GM19351 (cell line): Measurements from ENCODE around the gene AMER3.
"Not testable (repeated sequence)": the region's sequence is repeated elsewhere in the genome, so short reads cannot be mapped to it uniquely, and the experiment has no call there.

ENCODE experiments used
- ATAC-seq: cut with Tn5 transposase; IDR thresholded peaks from one replicate; pipeline ENCODE4 v1.9.1; 2021; ENCODE audit warnings: mild to moderate bottlenecking, moderate library complexity; ENCODE audit not compliant: unreplicated experiment

Gene AMER3, protein sequence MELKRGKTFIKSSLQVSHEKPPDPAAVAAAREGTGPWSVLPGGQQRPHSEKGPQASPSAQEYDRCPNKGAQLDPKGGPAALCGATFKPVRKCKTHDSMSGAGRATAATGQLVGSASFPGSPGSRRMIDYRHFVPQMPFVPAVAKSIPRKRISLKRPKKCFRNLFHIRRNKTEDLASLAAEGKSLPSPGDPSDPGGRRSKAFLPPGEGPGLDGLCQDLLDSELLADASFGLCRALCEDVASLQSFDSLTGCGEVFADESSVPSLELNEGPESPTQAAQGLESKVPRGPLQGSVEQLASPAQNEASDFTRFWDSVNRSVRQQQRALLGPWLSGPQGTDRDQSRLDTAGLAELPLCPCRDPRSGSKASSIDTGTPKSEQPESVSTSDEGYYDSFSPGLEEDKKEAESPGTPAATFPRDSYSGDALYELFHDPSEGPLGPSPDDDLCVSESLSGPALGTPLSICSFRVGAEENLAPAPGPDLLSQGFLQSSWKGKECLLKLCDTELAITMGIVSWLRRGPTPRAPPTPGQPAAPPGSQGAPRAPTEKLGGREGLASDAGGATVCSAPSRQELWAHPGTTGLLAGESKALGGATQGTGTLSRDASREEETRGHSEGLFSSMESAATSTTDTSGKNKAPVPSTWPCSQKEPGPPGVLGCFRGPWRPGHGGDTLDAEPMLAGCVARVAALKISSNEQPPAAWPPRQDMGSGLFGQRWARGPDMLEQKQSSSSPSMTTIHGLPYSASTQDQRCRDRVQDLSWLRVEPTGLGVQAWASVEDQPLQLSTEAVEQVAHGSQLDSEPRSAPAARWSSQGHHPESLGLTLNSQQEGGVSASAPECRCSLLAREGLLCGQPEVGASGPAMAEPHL

DNA sequence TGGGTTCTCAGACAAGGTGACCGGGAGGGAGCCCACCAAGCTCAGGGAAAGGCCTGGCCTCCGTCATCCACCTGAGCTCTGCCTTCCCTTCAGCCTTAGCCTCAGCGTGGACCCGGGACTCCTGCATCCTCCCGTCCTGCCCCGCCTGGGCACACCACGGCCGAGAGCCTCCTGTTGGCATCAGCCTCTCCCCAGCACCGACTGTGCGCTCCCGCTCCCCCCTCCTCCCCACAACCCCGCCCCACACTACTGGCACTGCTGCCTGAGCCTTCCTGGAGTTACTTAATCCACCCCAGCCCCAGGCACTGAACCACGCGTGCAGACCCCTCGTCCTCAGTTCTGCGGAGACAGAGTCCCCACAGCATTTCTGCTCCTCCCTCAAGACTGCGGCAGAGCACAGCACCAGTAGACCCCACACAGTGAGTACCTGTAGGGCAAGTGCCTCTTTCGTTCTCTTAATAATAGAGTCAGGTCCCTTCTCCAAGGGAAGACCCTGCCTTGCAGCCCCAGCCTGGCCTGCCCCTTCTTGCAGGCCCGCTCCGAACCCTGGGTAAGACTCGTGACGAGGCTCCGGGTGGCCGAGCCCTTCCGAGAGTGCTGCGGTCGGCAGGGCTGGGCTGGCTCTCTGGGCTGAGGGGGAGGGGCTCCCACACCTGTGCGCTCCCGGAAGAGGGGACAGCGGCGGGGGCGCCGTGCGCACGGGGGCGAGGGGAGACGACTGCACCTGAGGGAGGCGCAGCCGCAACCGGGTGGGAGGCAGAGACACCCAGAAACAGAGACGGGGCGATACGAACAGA lies at the start of gene AMER3:
Gene AMER3 (plus strand): TSS at position 285 of the 797 bp plus-strand sequence. CDS start 6,533 bp downstream, outside the sequence.
- peak; percentile 47 for ATAC-seq

DNA sequence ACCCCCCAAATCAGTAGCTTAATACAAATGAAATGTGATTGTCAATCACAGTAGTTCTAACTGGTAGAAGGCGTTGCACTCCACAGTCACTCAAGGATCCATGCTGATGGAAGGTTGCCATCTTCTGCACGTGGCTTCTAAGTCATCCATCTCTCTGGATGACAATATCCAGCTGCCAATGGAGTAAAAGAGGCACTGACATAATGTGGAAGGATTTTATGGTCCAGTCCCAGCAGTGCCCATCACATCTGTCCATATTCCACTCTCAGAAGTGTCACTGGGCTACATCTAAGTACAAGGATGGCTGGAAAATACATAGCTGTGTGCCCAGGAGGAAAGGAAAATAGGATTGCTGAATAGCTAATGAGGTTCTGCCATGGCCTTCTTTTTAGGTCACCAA lies 40.5 kb upstream of the AMER3 start:
- ATAC-seq, result not testable (repeated sequence)

DNA sequence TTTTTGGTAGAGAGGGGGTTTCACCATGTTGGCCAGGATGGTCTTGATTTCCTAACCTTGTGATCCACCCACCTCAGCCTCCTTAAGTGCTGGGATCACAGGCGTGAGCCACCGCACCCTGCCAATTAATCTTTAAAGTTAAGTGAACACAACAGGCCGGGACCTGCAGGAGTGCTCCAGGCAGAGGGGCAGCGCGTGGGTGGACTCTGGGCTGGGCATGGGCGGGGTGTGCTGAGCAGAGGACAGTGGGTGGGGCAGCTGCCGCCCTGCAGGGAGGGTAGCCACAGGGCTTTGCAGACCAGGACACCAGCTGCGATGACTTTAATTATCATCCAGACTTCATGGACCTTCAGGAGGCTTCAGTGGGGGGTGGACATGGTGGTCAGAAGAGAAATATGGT lies 35.3 kb upstream of the AMER3 start:
- ATAC-seq, result no peak

DNA sequence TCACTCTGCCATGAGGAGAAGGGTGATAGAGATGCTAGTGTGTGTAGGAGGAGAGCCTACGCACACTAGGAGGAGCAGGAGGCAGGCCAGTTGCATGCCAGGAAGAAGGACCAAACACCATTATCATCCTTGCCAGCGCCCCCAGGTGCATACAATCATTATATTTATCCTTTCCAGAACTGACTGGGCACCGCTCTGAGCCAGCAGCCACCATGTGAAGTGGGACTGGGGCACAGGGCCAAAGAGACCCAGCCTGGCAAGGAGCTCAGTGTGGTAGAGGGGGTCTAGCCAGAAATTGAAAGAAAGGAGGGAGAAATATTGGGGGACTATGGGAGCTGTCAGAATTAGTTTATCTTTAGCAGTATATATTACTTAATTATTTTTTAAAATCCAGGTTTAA lies 34.8 kb upstream of the AMER3 start:
- no peak for ATAC-seq

DNA sequence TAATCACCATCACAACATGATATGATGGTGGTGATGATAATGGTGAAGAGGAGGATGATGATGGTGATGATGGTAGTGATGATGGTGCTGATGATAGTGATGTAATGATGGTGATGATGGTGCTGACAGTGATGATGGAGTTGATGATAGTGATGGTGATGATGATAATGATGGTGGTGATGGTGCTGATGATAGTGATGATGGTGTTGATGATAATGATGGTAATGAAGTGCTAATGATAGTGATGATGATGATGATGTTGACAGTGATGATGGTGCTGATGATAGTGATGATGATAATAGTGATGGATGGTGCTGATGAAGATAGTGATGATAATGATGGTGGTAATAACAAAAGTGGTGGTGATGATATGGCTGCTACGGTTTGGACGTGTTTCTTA lies 30.9 kb upstream of the AMER3 start:
- no peak for ATAC-seq

DNA sequence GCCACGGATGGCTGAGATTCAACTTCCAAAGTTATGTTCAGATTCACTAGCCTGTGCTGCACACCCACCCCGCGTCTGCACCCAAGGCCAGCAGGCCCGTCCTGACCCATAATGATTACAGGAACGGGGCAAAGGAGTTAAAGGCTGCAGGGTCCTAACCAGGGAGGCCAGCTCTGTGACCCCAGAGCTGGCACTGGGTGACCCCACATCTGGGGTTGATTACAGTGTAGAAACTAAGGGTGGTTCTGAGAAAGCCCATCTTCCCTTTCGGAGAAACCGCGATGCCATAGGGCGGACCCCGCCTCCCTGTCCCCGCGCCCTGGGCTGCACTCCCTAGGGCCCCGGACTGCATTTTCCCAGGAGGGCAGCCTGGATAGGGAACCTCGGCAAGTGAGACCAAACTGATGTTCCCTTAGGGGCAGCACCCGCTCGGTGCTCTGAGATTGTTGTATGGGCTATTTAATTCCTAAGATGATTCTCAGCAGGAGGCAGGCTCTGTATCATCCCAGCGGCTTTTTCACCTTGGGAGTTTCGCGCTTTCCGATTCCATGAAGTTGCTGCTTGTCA lies 28.6 kb upstream of the AMER3 start:
- no peak for ATAC-seq

DNA sequence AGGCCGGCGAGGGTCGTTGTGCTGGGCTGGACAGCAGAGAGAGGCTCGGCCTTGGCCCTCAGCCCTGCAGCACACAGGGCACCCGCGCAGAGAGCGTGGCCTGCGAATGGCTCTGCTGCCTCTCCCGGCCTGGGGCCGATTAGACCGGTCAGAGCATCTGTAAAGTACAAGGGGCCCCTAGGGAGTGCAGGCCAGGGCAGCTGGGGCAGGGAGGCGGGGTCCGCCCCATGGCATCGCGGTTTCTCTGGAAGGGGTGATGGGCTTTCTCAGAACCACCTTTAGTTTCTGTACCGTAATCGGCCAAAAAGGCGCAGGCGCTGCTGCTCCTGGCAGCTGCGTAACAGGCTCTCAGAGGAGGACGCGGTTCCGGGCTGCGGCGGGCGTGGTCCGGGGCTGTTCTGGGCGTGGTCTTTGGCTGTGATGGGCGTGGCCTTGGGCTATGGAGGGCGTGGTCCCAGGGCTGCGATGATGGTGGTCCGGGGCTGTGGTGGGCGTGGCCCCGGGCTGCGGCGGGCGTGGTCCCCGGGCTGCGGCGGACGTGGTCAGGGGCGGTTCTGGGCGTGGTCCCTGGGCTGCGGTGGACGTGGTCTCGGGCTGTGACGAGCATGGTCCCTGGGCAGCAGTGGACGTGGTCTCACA lies 27.9 kb upstream of the AMER3 start:
- peak; percentile 94 for ATAC-seq

DNA sequence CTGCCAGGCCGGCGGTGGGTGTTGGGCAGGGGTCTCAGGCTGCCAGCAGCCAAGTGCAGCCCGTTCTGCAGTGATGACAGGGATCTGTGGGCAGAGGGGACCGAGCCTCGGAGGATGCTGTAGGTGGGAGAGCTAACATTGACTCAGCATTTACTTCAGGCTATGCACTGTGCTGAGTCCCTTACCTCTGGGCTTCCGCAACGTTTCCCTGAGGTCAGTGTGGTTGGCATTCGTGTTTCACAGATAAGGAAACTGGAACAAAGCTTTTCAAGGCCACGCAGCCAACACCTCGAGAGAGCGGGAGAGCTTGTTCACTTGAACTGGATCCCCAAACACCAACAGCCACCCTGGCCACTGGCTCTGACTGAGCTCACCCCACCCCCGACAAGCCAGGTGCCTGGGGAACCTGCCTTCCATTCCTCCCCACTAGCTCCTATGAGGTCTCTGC lies 27.3 kb upstream of the AMER3 start:
- ATAC-seq, result peak; percentile 29

DNA sequence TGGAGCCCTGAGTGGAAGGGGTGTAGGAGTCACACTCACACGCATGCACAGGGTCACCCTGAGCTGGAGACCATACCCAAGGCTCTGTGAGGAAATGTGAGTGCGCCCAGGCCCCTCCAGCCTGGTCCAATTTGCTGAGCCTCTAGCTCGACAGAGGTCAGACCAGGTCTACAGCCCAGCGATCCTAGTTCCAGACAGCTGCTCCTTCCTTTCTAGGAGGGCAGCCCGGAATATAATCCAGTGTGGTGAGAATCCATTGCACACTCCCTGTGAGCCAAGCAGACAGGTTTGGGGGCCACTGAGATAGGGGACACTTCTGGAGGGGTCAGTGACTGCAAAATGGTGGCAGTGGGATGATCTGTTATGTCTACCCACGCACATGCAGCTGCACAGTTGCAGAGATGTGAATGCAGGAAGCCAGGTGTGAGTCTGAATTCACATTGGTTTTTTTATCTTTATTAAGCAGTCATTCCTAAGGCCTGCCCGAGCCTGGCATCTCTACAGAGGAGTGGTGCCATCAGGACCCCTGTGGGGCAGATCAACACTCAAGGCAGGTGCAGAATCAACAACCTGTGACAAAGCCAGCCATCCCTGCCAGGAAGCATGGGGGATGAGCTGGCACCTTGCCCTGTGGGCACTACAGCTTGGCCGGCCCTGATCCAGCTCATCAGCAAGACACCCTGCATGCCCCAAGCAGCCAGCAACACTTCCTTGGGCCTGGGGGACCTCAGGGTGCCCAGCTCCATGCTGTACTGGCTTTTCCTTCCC lies 26.6 kb upstream of the AMER3 start, which contains the start of gene GPR148:
Gene GPR148 (plus strand): TSS at position 522 of the 768 bp plus-strand sequence. CDS start 82 bp downstream, at position 604.
- ATAC-seq, result no peak

DNA sequence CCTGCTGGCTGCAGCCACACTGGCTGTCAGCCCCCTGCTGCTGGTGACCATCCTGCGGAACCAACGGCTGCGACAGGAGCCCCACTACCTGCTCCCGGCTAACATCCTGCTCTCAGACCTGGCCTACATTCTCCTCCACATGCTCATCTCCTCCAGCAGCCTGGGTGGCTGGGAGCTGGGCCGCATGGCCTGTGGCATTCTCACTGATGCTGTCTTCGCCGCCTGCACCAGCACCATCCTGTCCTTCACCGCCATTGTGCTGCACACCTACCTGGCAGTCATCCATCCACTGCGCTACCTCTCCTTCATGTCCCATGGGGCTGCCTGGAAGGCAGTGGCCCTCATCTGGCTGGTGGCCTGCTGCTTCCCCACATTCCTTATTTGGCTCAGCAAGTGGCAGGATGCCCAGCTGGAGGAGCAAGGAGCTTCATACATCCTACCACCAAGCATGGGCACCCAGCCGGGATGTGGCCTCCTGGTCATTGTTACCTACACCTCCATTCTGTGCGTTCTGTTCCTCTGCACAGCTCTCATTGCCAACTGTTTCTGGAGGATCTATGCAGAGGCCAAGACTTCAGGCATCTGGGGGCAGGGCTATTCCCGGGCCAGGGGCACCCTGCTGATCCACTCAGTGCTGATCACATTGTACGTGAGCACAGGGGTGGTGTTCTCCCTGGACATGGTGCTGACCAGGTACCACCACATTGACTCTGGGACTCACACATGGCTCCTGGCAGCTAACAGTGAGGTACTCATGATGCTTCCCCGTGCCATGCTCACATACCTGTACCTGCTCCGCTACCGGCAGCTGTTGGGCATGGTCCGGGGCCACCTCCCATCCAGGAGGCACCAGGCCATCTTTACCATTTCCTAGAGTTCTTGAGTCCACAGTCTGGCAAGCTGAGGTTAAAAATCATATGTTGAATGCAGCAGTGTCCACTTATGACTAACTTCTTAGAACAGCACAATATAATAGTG lies 25.7 kb upstream of the AMER3 start:
- no peak for ATAC-seq

DNA sequence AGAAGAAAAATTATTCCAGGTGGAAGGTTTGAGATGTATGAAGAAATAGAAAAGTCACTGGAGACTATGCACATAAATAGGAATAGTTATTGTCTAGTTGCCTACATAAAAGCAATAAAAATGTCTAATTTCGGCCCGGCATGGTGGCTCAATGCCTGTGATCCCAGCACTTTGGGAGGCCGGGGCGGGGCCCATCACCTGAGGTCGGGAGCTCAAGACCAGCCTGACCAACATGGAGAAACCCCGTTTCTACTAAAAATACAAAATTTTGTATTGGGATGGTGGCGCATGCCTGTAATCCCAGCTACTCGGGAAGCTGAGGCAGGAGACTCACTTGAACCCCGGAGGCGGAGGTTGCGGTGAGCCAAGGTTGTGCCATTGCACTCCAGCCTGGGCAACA lies 23.1 kb upstream of the AMER3 start:
- ATAC-seq, result not testable (repeated sequence)

DNA sequence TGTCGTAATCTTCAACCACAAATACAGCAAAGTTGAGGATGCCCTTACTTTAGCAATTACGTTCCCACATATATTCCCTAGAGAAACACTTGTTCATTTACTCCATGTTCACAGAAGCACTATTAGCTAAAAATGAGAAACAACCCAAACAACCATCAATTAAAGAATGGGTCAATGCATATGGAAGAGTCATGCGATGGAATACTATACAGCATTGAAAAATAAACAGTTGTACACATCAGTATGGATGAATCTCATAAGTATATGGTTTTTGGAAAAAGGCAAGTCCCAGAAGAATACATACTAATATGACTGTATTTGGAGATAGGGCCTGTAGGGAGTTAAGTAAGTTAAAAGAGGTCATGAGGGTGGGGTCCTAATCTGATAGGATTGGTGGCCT lies 20.1 kb upstream of the AMER3 start:
- ATAC-seq, result no peak

DNA sequence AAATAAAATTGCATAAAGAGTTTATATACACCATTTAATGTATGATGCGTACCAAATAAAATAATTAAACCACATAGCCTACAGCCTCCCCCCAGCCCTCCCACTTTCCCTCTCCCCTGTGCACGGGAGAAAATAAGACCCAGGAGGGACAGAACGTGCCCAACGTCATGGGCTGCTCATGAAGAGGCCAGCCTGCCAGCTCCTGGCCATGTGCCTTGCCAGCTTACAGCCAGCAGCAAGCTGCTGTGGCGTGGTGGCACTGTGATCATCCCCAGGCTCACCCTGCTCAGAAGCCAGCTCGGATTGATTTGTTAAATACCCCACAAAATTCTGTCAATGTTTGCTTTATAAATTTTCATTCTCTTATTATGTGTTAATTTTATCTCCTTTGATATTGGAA lies 18.9 kb upstream of the AMER3 start:
- no peak for ATAC-seq

DNA sequence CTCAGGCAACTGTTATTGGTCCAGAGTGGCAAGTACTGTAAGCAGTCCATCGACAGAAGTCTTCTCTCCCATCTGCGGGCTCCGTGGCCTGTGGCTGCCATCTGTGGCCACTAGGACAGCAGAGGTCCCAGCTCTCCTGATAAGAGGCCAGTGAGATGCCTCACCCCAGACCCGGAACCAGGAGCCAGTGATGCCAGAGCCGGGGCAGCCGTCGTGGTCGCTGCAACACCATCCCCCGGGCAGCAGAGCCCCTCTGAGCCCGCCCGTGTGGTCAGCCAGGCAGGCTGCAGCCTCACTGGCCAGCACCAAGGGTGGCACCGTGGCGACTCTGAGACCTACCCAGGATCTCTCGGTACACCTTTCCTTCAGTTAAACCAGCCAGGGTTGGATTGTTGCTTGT lies 17.7 kb upstream of the AMER3 start:
- ATAC-seq, result no peak

DNA sequence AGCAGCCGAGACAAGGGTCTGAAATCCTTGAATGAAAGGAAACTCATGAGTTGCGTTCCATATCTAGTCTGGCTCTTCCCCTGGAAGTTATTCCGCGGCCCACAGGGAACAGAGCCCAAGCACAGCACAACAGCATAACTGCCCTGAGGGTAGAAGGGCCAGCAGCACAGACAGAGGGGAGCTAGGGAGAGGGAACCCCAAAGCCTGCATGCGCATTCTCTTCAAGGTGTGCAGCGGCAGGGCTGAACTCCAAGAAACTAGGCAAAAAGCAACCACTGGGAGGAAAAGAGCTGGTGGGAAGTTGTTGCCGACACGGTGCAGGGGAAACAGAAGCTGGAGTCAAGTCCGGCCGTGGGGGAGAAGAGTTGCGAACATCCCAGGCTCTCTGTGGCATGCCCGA lies 14.7 kb upstream of the AMER3 start:
- no peak for ATAC-seq

DNA sequence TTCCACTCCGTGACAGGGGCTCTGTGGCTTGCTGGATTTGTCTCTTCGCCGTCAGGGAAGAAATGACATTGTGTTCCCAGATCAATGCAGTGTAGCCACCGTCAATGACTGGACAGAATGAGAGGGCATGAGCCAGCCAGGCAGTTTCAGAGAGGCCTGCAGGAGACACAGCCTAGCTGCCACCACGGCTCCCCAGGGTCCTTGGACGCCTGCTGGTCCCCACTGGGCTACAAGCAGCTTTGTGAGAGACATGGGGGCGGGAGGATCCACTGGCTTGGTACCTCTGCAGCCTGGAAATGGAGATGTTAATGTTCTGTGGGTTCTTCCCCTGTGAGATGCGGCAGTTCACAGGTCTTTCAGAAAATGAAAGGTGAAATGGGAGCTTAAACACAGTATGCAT lies 12.1 kb upstream of the AMER3 start:
- ATAC-seq, result no peak

DNA sequence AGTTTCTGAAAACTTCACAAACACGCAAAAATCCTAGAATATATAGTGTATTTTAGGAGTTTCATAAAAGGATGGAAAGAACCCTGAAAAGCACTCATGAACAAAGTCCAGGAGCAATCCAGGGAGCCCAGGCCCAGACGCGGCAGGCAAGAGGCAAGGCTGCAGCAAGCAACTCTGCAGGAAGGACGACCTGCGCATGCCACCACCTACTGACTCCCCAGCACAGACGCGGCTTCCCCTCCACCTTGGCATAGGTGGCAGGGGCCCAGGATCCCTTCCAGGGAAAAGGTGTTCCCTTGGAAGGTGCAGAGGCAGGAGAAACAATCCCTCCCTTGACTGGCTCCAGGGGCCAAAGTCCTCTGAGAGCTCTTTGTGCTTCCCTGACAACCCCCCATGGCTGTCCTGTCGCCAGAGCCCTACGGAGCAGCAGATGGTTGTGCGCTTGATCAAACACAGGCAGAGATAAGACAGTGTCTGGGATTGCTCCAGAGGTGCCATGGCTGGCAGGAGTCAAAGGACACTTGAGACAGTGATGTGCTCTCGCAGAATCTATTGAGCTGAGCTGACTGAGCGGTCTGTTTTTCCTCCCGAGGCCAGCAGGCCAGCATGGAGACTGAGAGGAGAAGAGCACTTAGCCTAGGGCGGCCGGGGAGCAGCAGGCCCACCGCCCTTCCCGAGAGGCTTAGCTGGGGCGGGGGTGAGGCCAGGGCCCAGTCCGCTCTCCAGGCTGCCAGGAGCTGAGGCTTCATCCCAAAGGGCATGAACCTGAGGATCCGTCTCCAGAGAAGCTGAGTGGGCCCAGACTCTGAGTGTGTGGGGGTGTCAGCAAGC lies 10.8 kb upstream of the AMER3 start:
- ATAC-seq, result no peak
